Thyroid gland (tissue), 4 donors: ENCODE results near the gene CYP4F2. TPM values are rescaled to one million over a fixed set of nuclear protein-coding genes. Genes with fewer than 3 reads are reported as not detected.
"Not testable (repeated sequence)": the region's sequence is repeated elsewhere in the genome, so short reads cannot be mapped to it uniquely, and the experiment has no call there.

Experiments used
- DNase-seq, 2 donors: peaks; one replicate each; pipeline ENCODE4 v3.0.0-alpha.2; 2019
- H3K27ac ChIP-seq, 3 donors: fragments of 200-600 bp; sonication (generic); 1 replicate in 2 of 3; 2 replicates in 1 of 3; pipeline ENCODE4 v1.5.1; 2016 to 2019; ENCODE audit warnings: mild to moderate bottlenecking in 1 of 3, moderate library complexity in 1 of 3
- H3K27me3 ChIP-seq: fragments of 200-600 bp; sonication (generic); one replicate; pipeline ENCODE4 v1.5.1; 2019
- H3K36me3 ChIP-seq, 2 donors: fragments of 200-600 bp; sonication (generic); one replicate each; pipeline ENCODE4 v1.5.1; 2016 to 2019
- H3K4me1 ChIP-seq, 2 donors: fragments of 200-600 bp; sonication (generic); one replicate each; pipeline ENCODE4 v1.5.1; 2017 to 2019
- H3K4me3 ChIP-seq, 3 donors: fragments of 200-600 bp; sonication (generic); replicated peaks in 1 of 3; 1 replicate in 2 of 3; 2 replicates in 1 of 3; pipeline ENCODE4 v1.5.1; 2016; ENCODE audit warnings: mild to moderate bottlenecking in 1 of 3
- H3K9me3 ChIP-seq: fragments of 200-600 bp; sonication (generic); one replicate; pipeline ENCODE4 v1.5.1; 2017
- POLR2A ChIP-seq, 2 donors: fragments of 450-650 bp; IDR thresholded peaks; one replicate each; pipeline ENCODE4 v1.6.1; 2017; ENCODE audit warnings: antibody characterized with exemption in 2 of 2, mild to moderate bottlenecking in 2 of 2, moderate library complexity in 1 of 2
- WGBS, 2 donors: methylation state at CpG; one replicate each; pipeline ENCODE4 v1.1.5; 2017; 5-methylcytosine and 5-hydroxymethylcytosine counted together
- intact Hi-C: fragments of 100-400 bp; cut with DNase I; formaldehyde crosslinking; loops from one replicate; pipeline ENCODE4 v1.15.1; 2023
- total RNA-seq, 4 donors: library from RNA; depleted of rRNA; stranded (reverse); fragments of >200 nt; gene quantifications; one replicate each; pipeline ENCODE4 v1.2.3, GENCODE V29; 2016
- TF ChIP-seq, protein P1 (sequence below), 6 experiments: fragments of 200-600 bp in 3 of 6; fragments of 450-650 bp in 3 of 6; sonication (generic) in 3 of 6; IDR thresholded peaks; one replicate each; pipeline ENCODE4 v1.5.1; 2016 to 2019; ENCODE audit warnings: antibody characterized with exemption in 6 of 6, mild to moderate bottlenecking in 2 of 6, inconsistent platforms in 1 of 6, moderate library complexity in 1 of 6

CYP4F2 gene
- total RNA-seq, 4 donors from 2014 or later: not detected

DNA sequence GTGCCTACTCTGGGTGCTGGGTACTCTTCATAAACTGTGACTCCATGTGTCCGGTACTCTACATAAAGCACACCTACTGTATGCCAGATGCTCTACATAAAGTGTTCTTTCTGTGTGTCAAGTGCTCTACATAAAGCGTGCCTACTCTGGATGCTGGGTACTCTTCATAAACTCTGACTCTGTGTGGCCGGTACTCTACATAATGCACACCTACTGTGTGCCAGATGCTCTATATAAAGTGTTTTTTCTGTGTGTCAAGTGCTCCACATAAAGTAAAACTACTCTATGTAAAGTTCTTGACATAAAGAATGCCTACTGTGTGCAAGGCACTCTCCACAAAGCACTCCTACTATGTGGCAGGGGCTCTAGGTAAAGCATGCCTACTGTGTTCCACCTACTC lies 38.3 kb upstream of the CYP4F2 start:
- TF ChIP-seq, protein P1, sequence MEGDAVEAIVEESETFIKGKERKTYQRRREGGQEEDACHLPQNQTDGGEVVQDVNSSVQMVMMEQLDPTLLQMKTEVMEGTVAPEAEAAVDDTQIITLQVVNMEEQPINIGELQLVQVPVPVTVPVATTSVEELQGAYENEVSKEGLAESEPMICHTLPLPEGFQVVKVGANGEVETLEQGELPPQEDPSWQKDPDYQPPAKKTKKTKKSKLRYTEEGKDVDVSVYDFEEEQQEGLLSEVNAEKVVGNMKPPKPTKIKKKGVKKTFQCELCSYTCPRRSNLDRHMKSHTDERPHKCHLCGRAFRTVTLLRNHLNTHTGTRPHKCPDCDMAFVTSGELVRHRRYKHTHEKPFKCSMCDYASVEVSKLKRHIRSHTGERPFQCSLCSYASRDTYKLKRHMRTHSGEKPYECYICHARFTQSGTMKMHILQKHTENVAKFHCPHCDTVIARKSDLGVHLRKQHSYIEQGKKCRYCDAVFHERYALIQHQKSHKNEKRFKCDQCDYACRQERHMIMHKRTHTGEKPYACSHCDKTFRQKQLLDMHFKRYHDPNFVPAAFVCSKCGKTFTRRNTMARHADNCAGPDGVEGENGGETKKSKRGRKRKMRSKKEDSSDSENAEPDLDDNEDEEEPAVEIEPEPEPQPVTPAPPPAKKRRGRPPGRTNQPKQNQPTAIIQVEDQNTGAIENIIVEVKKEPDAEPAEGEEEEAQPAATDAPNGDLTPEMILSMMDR (IDR thresholded peaks at IDR 0.05): no peak
- no peak for TF ChIP-seq POLR2A (IDR thresholded peaks at IDR 0.05)
- WGBS, 2 donors: 77 to 84% methylated on average over 3 of the region's 3 CpGs

GRCh38 chr19:15935167-15935702 lies 37.4 kb upstream of the CYP4F2 start:
- no peak for TF ChIP-seq POLR2A (IDR thresholded peaks at IDR 0.05)
- TF ChIP-seq, protein P1 (IDR thresholded peaks at IDR 0.05): no peak
- no peaks in the 10 kb centered on the region for H3K36me3 ChIP-seq
- no peaks in the 10 kb centered on the region for H3K9me3 ChIP-seq
- peak; percentile 2 to 33 for DNase-seq
- H3K27ac ChIP-seq: peak overlapping the region in 1 of 3 donors; percentile 34
- WGBS, 2 donors: 43 to 59% methylated on average over 3 of the region's 3 CpGs
- H3K27me3 ChIP-seq: no peaks in the 10 kb centered on the region
- intact Hi-C loops: no loop called here
- H3K4me3 ChIP-seq: no peak overlapping the region
- H3K4me1 ChIP-seq: peaks cover 0 to 15% of the 10 kb centered on the region in 2 donors

More for the DNA sequence above, 38.3 kb upstream of the CYP4F2 start:
- H3K9me3 ChIP-seq: no peaks in the 10 kb centered on the region
- H3K36me3 ChIP-seq: no peaks in the 10 kb centered on the region
- H3K27me3 ChIP-seq: no peaks in the 10 kb centered on the region
- DNase-seq: no peak
- no peak overlapping the region for H3K4me3 ChIP-seq
- intact Hi-C loops: no loop called here
- no peak overlapping the region for H3K27ac ChIP-seq
- peaks cover 0 to 15% of the 10 kb centered on the region in 2 donors for H3K4me1 ChIP-seq

GRCh38 chr19:15934332-15935078 lies 36.6 kb upstream of the CYP4F2 start, which contains the start of gene CYP4F11:
TSS of gene CYP4F11 (minus strand) at chr19:15934529. CDS start at chr19:15934408, 121 bp downstream.
- peak within 1 kb of the TSS in 1 of 3 donors; percentile 3 for H3K4me3 ChIP-seq
- 28 to 44% methylated on average over 10 of the region's 10 CpGs for WGBS, 2 donors
- TF ChIP-seq, protein P1 (IDR thresholded peaks at IDR 0.05): no peak
- TF ChIP-seq POLR2A (IDR thresholded peaks at IDR 0.05): no peak
- peak; percentile 81 to 95 for DNase-seq
- no peaks in the 10 kb centered on the region for H3K27me3 ChIP-seq
- H3K36me3 ChIP-seq: no peaks in the 10 kb centered on the region
- peaks cover 0 to 15% of the 10 kb centered on the region in 2 donors for H3K4me1 ChIP-seq
- peak within 1 kb of the TSS in 1 of 3 donors; percentile 34 for H3K27ac ChIP-seq
- intact Hi-C loops: no loop called here
- H3K9me3 ChIP-seq: no peaks in the 10 kb centered on the region

DNA sequence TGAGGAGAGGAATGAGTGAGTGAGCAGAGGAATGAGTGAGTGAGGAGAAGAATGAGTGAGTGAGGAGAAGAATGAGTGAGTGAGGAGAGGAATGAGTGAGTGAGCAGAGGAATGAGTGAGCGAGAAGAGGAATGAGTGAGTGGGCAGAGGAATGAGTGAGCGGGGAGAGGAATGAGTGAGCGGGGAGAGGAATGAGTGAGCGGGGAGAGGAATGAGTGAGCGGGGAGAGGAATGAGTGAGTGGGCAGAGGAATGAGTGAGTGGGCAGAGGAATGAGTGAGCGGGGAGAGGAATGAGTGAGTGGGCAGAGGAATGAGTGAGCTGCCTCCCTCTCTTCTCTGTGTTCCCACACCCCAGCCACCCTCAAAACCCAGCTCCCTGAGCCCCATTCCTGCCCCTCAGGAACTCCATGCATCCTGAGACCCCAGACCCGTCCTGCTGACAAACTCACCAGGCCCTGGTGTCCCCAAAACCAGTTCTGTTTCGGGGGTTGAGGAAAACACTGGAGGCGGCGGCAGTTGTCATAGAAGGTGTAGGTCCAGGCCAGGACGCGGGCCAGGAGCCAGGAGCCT lies 36.0 kb upstream of the CYP4F2 start:
- H3K4me3 ChIP-seq: peak overlapping the region in 1 of 3 donors; percentile 3

DNA sequence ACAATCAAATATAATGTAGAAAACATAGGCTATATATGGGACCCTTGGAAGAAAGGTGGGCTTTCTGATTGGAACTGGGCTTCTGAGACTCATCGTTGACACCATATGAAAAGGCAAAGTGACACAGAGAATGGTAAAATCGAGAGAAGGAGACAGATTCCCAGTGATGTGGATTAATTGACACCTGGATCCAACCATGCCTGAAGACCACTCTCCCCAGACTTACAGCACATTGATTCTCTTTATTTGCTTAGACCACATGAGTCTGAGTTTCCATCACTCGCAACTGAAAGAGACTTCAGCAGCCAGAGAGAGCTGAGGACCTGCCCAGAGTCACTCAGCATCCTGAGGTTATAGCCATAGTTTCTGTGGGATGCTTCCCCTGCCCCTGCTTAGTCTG lies 30.4 kb upstream of the CYP4F2 start:
- intact Hi-C loops: no loop called here
- H3K36me3 ChIP-seq: no peaks in the 10 kb centered on the region
- no peaks in the 10 kb centered on the region for H3K27me3 ChIP-seq
- DNase-seq: no peak
- H3K4me3 ChIP-seq: no peak overlapping the region
- 82 to 85% methylated on average over 3 of the region's 3 CpGs for WGBS, 2 donors
- TF ChIP-seq POLR2A (IDR thresholded peaks at IDR 0.05): no peak
- TF ChIP-seq, protein P1 (IDR thresholded peaks at IDR 0.05): no peak
- H3K4me1 ChIP-seq: no peaks in the 10 kb centered on the region
- H3K27ac ChIP-seq: no peak overlapping the region
- no peaks in the 10 kb centered on the region for H3K9me3 ChIP-seq

More for the DNA sequence above, 36.0 kb upstream of the CYP4F2 start:
- H3K27ac ChIP-seq, DNase-seq, H3K36me3 ChIP-seq, H3K27me3 ChIP-seq, H3K9me3 ChIP-seq, intact Hi-C loops: not testable (repeated sequence)
- peaks cover 0 to 15% of the 10 kb centered on the region in 2 donors for H3K4me1 ChIP-seq
- 42 to 87% methylated on average over 12 of the region's 12 CpGs for WGBS, 2 donors
